Stimulated activated naive CD4-positive, alpha-beta T cell (primary cell): ENCODE measurements around the gene C17orf67.

Experiments used
- DNase-seq, 6 experiments: peaks; one replicate each; lab custom pipeline; 2025; lab: John Stamatoyannopoulos, UW

Gene C17orf67

GRCh38 chr17:56833057-56833808 is 487 bp downstream of the C17orf67 start:
- DNase-seq, result peak; percentile 38 to 90 (median 62)

DNA sequence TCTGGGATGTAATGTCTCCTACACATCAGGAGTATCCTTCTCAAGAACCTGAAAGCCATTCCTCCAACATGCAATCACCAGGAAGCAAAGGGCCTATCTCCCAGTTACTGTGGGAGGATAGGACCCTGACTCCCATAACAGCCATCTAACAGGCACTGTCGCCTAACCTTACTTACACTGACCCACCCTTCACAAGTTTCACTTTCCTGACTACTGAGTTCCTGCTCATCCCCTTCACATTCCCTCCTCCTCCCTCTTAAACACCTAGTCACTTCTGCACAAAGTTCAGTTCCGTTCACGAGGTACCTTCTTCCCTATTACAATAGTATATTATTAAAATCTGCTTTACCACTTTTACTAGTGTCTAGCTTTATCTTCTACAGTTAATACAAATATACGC is 1.3 kb downstream of the C17orf67 start:
- DNase-seq, result no peak

DNA sequence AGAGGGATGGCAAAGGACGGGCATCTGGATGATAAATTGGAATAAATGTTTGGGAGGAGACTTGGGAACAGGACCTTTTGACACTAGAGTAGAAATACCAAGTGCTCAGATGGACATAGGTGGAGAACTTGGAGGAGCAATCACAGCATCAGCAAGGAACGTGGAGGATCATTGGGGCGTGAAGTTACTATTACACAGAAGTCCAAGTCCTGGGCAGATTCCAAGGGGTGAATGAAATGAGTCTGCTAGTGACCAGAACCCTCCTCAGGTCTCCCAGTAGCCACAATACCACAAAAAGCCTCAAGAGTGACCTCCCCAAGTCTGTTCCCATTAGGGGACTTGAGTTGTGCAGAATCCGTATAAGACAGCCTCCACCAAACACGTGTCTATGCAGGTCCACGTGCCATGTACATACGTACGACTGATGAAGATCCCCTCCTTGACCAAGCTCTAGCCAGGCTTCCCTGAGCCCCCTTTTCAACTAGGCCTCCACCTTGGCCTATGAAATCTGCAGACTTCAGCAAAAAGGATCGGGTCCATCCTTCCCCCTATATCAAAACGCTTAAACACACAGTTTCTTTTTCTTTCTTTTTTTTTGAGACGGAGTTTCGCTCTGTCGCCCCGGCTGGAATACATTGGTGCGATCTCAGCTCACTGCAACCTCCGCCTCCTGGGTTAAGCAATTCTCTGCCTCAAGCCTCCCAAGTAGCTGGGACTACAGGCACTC is 2.2 kb downstream of the C17orf67 start:
- DNase-seq, result no peak

- no peak for DNase-seq
Observed at GRCh38 chr17:56830726-56831368, 2.9 kb downstream of the C17orf67 start.

GRCh38 chr17:56826611-56827414 is 6.9 kb downstream of the C17orf67 start:
- no peak for DNase-seq

GRCh38 chr17:56824503-56824902 is 9.2 kb downstream of the C17orf67 start:
- no peak for DNase-seq

DNA sequence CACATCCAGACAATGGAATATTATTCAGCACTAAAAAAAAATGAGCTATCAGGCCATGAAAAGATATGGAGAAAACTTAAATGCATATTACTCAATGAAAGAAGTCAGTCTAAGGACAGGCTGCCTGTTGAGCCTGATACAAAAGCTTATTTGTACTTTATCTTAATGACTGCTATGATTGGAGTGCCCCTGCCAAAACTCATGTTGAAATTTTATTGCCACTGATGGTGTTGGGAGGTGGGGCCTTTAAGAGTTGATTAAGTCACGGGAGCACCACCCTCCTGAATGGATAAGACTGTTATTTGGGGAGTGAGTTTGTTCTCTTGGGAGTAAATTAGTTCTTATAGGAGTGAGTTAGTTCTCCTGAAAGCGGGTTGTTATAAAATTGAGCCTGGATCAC is 9.9 kb downstream of the C17orf67 start:
- DNase-seq, result no peak

GRCh38 chr17:56822725-56823124 is 11.0 kb downstream of the C17orf67 start:
- no peak for DNase-seq

GRCh38 chr17:56821847-56822534 is 11.7 kb downstream of the C17orf67 start:
- no peak for DNase-seq

DNA sequence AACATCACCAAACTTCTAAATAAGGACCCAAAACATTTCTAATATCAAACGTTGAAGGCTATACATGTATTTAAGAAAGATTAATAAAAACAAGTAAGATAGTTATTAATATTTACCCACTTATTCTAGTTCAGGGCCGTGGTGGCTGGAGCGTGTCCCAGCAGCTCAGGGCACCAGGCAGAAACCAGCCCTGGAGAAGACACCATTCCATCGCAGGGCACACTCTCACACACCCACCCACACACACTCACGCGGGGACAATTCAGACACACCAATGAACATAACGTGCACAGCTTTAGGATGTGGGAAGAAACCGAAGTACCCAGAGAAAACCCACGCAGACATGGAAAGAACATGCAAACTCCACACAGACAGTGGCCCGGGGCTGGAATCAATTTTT is 13.5 kb downstream of the C17orf67 start:
- no peak for DNase-seq

DNA sequence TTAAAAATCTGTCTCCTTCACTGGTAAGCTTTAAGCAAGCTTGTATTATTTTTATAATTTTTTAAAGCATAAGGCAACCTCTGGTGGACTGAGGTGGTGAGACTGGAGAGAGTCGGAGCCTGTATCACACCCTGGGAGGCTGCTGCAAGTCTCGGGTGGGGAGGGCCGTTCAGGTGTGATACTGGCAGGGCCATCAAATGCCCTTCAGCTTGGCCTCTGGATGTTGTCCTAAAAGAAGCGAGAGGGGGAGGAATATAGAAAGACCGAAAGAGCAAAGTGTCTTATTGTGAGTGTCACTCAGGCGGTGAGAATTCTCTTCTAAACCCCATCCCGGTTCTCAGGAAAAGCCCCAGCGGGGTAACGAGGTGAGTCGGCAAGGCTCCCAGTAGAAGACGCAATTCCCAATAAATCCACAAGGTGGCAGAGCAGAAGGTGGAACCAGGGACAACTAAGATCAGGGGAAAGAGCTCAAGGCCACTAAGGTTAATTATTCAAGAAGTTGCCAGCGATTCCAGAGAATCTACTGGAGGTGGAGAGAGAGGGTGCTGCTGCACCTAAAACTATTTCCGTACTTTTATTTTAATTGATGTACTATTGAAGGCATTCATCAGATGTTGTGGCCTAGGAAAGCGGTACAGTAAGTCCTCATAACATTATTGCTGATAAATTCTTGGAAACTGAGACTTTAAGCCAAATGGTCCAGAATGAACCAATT is 14.1 kb downstream of the C17orf67 start:
- peak; percentile 24 to 82 (median 48) for DNase-seq

DNA sequence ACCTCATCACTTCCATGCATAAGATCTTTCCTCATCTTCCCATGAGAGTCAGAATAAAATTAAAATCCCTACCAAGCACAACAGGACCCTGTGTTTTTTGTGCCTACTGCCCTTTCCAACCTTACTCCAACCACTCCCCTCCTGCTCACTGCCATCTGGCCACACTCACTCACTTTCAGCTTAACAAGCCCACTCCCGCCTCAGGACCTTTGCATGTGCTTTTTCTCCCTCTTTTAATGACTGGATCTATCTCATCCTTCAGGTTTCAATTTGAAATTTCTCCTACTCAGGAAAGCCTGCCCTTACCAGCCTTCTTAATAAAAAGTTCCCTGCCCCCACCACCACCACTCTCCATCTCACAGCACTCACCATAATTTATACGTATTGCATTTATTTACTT is 14.7 kb downstream of the C17orf67 start:
- DNase-seq, result no peak

GRCh38 chr17:56817066-56817465 is 16.7 kb downstream of the C17orf67 start:
- DNase-seq, result no peak

DNA sequence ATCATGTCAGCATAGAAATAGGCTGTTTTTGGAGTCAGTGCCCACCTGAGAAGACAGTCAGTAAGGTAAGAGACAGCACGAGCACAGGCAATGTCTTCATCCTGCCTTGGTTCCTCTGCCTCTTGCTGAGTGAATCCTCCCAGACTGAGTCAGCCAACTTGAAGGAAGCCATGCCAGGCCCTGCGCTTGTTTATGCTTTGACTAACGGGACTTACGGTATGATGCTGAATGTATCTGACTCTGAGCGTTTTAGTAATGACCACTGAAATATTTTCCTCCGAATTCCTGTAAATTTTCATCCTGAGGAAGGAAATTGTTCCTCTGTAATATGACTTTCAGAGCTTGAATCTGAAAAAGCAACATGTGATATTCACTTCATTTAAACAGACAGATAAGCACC is 18.0 kb downstream of the C17orf67 start:
- no peak for DNase-seq

DNA sequence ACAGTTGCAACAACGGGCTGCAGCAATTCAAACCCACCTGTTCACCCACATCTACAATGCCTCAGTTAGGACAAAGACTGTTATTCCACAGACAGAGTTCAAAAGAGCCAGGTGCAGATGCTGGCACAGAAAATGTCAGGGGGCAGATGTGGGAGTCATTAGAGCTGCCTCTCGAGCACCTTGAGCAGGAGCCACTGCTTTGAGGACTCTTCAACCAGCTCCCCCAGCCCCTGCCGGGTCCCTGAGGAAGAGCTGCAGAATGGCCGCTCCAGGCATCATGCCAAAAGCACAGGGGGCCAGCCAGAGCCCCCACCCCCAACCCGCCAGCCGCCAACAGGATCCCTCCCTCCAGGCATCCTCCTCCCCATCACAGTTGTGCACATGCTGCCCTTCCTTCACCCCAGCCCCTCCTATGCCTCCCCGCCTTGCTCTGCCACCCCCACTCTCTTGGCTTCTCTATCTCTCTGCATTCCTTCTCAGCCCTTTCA is 20.8 kb downstream of the C17orf67 start:
- DNase-seq, result no peak

DNA sequence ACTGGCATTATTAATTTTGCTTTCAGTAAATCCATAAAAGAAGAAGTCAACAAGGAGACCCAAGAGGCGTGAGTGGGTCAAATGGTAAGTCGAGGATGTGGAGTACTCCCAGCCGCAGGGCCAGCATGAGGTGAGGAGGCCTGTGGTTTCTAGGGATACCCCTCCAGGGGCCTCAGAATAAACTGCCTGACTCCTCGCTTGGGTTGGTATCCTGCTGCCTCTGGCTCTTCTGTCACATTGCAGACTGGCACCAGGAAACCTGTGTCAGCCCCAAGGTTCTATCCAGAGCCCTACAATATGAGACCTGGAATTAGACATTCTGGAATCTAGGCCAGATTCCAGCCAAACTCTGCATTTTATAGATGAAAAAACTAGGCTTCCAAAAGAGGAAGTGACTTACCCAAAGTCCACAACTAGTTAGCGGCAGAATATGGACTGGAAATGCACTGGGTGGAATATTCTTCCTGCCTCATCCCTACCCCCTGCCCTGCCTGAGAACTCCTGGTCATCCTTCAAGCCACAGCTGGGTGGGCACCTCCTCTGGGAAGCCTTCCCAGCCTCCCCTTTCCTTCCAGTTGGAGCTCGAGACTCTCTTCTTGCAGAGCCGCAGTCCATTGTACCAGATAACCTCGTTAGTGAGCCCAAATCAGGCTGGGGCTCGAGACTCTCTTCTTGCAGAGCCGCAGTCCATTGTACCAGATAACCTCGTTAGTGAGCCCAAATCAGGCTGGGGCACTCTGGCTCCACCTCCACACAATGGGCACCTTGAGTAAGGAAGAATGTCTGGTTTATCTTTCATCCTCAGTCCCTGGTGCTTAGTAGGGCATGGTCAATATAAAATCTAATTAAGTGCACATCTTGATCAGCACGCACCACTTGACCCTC is 22.6 kb downstream of the C17orf67 start:
- no peak for DNase-seq

- DNase-seq, result no peak
Observed at GRCh38 chr17:56810343-56810742, 23.4 kb downstream of the C17orf67 start.

DNA sequence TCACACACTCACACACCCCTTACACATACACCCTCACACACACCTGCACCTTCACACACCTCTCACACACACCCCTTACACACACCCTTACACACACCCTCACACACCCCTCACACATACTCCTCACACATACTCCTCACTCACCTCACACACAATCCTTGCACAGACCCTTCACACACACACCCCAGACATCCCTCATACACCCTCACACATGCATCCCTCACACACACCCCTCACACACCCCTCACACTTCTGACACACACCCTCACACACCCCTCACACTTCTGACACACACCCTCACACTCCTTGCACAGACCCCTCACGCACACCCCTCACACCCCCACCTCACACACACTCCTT is 23.9 kb downstream of the C17orf67 start:
- no peak for DNase-seq

DNA sequence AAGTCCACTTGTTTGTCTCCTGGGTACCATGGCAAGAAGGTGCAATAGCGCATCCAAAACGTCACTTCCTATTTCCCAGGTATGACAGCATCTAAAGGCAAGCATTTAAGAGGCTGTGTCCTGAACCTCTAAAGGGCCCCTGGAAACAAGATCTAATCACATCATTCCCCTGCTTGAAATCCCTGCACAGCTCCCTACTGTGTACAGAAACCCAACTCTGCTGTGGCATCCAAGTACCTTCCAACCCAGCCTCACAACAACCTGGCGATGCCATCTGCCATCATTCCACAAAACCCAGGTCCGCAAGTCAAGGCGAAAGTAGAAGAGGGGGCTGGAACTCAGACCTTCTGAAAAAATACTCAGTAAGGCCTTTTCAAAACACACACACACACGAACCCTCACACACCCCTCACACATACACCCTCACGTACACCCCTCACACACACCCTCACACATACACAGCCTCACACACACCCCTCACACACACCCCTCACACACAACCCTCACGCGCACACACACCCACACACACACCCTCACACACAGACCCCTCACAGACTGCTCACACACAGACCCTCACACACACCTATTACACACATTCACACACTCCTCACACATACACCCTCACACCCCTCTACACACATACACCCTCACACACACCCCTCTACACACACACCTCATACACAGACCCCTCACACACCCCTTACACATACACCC is 24.5 kb downstream of the C17orf67 start:
- DNase-seq, result no peak
